Islet of Langerhans (tissue), 1 donor: ENCODE results near the gene CAPN9.
"Not testable (repeated sequence)": the region's sequence is repeated elsewhere in the genome, so short reads cannot be mapped to it uniquely, and the experiment has no call there.

Experiments used
- FAIRE-seq: peaks from one replicate; lab custom pipeline; 2011; peaks lifted over from hg19 to GRCh38; lab: Jason Lieb, UNC

CAPN9 gene

DNA sequence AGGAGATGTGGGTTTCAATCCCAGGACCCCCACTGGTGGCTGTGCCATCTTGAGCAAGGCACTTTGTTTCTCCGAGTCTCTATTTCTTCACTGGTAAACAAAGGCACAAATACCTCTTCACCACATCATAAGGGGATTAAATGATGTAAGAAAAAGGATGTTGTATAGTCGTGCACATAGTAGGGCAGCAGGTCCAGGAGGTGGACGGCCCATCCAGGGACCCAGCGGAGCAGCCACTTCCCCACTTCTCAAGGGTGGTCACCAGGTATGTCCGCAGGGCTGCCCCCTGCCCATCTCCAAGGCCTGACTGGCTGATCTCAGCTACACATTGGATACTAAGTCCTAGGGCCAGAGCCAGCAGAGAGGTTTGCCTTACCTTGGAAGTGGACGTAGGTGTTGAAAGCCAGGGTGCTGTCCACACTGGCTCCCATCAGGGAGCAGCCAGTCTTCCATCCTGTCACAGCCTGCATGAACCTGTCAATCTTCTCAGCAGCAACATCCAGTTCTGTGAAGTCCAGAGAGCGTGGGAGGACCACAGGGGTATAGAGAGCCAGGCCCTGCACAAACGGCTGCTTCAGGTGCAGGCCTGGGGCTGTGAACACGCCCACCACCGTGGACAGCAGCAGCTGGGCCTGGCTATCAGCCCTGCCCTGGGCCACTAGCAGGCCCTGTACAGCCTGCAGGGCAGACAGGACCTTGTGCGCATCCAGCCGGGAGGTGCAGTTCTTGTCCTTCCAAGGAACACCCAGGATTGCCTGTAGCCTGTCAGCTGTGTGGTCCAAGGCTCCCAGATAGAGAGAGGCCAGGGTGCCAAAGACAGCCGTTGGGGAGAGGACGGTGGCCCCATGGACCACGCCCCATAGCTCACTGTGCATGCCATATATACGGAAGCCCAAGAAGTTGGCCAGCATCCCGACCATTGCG, 37.3 kb upstream of the CAPN9 start:
- no peak for FAIRE-seq

DNA sequence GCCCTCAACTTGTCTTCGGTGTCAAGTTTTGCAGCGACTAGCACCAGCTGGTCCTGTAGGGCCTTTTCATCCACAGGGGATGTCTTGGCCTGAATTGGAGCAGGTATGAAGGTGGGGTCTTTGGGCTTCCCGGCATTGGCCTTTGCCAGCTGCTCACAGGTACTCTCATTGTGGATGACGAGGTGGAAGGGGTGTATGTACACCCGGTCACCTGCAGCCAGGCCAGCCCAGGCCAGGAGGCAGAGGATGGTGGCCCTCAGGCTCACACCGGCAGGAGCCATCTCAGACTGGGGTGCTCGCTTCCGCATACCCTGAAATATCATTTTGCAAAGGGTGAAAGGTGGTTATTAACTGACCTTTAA, 36.7 kb upstream of the CAPN9 start:
- no peak for FAIRE-seq

DNA sequence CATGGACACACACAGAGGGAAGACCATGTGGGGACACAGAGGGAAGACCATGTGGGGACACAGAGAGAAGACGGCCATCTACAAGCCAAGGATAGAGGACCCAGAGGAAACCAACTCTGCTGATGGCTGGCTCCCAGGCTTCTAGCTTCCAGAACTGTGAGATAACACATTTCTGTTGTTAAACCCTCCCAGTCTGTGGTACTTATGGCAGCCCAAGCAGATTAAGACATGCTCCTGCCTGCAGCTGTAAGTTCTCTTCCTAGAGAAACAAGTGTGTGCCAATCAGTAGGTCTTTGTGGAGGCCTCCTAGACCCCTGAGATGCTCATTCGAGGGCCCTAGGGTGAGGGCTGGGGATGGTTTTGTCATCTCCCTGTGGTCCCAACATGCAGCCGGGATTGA, 35.9 kb upstream of the CAPN9 start:
- FAIRE-seq, result no peak

DNA sequence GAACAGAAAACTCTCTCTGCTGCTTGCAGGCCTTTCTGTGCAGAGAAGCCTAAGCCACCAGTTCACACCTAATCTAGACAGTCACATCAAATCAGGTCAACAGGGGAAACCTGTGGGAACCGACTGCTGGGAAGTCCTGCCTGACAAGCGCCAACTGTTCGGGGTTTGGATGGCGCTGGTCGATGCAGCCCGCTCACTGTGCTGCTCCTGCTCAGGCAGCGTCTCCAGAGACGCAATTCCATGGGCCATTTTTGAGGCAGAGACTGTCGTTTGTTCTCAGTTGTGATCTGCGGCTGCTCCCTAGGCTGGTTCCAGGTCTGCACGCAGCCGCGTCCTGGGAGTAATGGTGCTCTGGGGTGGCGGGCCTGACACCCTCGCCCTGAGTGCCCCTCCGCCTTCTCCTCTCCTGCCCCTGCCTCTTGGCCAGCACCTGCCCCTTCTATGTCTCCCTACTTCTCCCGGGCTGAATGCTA, 34.7 kb upstream of the CAPN9 start:
- no peak for FAIRE-seq

DNA sequence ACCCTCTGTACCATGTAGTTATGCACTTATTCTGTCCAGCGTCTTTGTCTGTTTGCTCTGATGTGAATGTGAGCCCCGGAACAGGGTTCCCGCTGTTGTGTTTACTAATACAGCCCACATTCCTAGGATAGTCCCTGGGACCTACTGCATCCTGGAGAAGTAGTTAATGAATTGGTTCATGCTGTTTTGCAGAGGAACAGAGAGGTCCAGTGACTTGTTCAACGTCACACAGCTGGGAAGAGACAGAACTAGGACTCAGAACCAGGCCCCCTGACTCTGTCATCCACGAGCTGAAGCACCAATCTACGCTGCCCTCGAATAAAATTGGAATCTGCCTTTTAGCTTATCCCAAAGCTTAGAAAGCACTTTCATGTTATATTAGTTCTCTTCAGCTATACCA, 34.0 kb upstream of the CAPN9 start:
- no peak for FAIRE-seq

DNA sequence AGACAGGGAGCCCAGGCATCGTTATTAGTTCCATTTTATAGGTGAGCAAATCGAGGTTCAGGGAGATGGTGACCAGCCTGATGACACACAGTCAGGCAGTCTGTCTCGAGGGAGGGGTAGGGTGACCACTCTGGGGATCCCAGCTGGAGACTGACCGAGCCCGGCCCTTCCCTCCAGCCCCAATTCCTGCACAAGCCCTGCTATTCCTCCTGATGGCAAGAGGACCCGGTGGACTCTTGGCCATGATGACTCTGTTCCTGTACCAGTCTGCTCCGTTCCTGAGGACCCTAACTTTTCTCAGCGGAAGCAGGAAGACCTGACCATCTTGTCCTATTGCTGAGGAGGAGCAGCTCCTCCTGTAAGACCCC, 33.7 kb upstream of the CAPN9 start:
- FAIRE-seq, result no peak

DNA sequence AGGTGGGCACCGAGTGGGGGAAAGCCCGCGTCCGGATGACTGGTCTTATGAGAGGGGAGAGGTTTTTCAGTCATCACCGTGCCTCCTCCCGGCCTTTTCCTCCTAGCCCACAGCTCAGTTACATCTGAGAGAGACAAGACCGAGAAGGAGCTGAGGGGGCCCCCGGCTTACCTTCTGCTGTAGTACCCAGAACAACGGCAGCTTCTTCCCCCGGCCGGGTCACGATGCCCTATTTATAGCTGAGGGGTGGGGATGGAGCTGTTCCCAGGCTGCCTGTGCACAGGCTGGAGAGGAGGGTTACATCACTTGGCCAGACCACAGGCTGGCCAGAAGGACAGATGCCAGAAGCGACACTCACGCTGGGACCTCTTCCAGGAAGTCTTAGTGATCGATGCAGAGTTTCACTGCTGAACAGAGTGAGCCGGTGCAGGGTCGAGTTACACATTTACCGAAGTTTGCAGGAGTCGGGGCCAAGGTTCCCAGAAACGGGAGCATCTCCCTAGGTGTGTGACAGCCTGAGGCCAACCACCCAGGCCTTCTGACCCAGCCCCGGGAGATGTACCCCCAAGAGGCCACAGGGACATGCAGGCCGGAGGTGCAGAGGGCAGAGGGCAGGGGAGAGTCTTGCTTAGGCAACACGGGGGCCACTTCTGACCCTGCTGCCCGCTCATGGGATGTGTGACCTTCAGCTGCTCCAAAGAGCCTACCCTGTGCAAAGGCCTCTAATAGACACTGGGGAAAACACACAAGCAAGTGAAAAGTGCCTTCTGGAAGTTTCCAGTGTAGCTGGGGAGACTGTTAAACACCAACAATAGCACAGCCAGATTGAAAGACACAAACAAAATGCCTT, 33.0 kb upstream of the CAPN9 start, which contains the start of gene AGT:
AGT (minus strand) TSS at position 208 of the 850 bp plus-strand sequence. CDS start 3,299 bp downstream, outside the sequence.
- no peak for FAIRE-seq

DNA sequence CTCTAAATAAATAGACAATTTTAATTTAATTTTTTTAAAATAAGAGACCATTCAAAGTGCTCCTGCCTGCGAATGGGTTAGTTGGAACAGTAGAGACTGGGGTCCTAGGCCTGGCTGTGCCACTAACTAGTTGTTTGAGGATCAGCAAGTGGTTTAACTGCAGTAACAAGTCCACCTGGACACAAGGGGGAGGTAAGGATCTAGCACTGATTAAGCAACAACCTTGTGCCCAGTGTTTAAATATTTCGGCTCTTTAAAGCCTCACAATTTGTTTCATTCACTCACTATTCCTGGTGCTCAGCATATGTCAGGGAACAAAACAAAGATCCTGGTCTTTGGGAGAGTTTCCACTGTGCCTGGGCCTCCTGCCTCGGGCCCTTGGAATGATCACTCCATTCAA, 31.7 kb upstream of the CAPN9 start:
- FAIRE-seq, result no peak

DNA sequence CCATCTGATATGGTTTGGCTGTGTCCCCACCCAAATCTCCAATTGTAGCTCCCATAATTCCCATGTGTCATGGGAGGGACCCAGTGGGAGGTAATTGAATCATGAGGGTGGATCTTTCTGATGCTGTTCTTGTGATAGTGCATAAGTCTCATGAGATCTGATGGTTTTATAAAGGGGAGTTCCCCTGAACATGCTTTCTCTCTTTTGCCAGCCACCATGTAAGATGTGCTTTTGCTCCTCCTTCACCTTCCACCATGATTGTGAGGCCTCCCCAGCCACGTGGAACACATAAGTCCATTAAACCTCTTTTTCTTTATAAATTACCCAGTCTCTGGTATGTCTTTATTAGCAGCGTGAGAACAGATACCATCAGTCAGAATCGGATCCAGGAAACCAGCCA, 30.7 kb upstream of the CAPN9 start:
- not testable (repeated sequence) for FAIRE-seq

DNA sequence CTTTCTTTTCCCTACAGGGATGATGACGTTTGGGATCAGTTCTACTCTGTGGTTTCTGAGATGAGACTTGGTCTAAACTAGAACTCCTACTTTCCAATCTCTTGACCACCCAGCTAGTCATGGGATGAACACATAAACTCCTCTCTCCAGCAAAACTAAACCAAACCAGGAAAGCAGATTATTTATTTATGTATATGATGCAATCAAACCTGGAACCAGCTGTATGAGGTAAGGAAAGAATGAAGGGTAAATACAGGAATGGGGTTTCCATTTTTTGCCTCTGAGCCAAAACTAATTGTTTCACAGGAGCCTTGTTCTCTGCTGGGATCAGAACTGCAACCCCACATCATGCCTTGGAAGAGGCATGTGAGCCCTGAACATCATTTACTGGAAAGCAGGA, 29.9 kb upstream of the CAPN9 start:
- FAIRE-seq, result no peak

DNA sequence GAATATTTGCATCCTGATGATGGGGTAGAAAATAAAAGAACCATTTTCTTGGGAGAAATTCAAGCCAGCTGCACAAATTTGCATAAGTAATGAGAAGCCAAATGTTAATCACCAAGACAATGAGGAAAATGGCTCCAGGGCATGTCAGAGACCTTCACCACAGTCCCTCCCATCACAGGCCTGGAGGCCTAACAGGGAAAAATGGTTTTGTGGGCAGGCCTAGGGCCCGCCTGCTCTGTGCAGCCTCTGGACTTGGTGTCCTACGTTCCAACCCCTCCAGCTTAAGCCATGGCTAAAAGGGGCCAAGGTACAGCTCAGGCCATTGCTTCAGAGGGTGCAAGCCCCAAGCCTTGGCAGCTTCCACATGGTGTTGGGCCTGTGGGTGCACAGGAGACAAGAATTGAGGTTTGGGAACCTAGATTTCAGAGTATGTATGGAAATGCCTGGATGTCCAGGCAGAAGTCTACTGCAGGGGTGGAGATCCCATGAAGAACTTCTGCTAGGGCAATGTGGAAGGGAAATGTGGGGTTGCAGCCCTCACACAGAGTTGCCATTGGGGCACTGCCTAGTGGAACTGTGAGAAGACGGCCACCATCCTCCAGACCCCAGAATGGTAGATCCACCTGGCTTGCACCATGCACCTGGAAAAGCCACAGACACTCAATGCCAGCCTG, 25.2 kb upstream of the CAPN9 start:
- not testable (repeated sequence) for FAIRE-seq

DNA sequence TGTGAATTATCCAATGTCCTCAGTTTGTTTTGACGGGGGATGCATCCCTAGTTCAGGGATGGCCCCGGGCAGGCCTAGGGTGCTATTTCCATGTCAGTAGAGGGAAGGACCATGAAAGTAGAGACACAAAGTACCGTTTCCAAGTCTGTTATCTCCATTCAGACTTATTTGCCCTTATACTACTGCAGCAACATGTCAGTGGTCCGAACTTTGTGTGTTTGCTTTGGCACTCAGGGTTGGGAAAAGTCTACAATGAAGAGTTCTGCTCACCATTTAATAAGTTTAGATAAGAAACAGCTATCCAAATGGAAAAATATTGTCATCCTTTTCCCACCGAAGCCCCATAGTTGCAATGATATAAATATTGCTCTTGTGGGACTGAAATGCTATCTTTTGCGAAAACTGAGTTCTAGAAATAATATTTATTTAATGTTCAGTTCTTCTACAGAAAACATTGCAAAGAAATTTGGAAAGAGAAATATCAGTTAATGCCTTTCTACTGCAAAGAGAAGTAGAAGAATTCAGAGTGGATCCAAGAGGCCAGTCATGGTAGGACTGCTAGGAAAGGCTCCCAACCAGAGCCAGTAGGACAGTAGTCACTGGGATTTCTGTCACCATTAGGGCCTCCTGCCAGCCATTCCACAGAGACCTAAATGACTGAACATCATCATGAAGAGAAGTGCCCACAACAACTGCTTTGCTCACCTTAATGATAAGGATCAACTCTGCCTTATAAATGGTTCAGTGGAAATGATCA, 21.8 kb upstream of the CAPN9 start:
- FAIRE-seq, result no peak

DNA sequence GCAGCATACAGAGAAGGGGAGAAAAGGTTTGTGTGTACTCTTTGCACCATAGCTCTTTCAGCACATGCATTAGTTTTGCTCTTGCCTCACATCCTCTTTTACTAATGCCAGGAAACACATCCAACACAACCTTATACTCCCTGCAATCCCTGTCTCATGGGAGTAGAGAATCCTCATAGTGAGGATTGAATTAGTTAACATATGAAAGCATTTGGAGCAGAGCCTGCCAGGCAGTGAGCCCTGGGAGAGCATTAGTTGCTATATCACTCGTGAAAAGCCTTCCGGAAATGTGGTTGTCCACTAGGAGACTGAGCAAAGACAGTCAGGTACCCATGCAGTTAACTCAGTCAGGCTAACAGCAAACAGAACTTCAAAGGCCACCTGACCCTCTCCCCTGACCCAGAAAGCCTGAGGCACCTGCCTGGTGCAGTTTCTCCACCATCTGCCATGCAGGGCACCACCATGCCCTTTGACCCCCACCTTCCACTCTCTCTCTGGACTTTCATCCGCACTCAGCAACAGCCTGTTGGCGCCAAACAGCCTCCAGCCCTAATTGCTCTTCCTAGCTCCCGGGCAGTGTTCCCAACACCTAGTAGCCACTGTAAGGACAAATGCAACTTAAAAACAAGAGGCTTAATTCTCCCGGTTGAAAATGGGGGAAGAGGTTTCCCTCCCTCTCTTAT, 18.3 kb upstream of the CAPN9 start:
- peak; percentile 99 for FAIRE-seq

DNA sequence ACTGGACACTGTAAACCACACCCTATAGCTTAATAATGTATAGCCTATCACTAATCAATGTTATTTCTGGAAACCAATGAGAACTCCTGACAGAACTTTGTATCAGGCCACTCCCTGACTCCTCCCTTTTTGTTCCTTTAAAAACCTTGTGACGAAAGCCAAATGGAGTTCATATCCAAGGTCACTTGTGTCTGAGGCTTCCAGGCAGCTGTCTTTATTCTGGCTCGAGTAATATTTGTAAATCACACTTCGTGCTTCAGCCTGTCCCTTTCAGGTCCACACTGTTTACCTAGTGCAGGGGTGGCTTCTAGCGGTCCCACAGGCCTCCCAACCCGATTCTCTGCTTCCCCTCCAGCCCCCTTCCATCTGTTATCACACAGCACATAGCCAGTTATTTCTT, 16.2 kb upstream of the CAPN9 start:
- peak; percentile 53 for FAIRE-seq

DNA sequence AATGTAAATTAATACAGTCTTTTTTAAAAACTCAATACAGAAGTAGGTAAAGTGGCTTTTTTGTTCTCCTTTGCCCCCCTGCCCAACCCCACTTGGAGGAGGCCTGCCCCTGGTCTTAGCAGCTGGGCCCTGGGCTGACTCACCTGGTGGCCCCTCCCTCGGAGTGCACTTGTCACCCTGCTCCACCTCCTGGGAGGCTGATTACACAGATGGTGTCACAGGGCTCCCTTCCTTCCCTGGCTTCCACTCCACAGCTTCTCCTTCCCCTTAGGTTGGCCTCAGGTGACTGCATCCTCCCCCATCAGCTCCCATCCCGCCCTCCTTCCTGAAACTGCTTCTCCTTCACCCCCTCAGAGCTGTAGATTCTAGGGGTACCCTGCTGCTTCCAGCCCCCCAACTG, 11.7 kb upstream of the CAPN9 start:
- no peak for FAIRE-seq

DNA sequence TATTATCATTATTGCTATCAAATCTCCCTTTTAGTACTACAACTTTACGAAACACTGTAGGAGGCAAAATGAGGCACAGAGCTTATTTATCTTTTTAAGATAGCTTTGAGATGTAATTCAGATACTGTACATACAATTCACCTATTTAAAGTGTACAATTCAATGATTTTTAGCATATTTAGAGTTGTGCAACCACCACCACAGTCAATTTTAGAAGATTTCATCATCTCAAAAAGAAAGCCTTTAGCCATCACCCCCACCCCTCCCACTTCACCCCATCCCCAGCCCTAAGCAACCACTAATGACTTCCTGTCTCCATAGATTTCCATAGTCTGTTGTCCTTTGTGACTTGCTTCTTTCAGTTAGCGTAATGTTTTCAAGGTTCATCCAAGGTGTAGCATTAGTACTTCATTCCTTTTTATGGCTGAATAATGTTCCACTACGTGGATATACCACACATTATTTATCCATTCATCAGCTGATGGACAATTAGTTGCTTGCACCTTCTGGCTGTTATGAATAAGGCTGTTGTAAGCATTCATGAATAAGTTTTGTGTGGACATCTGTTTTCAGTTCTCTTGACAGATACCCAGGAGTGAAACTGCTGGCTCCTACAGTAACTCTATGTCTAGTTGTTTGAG, 9.4 kb upstream of the CAPN9 start:
- no peak for FAIRE-seq

DNA sequence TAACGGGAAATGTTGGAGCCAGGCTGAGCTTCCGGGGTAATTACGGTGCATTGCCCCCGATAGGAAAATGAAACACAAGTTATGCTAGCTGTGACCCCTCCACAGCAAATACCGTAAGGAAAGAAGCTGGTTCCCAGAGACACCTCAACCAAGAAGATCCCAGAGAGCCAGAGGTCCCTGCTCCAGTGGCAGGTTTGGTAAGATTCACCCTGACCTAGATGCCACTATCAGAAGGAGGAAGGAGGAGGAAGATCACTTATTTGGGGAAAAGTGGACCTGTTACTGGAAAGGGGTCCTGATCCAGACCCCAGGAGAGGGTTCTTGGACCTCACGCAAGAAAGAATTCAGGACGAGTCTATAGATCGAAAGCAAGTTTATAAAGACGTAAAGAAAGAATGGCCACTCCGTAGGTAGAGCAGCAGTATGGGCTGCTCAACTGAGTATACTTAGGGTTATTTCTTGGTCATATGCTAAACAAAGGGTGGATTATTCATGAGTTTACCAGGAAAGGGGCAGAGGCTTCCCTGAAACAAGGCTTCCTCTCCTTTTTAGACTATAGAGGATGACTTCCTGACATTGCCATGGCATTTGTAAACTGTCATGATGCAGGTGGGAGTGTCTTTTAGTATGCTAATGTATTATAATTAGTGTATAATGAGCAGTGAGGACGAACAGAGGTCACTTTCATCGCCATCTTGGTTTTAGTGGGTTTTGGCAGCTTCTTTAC, 7.5 kb upstream of the CAPN9 start:
- FAIRE-seq, result no peak

DNA sequence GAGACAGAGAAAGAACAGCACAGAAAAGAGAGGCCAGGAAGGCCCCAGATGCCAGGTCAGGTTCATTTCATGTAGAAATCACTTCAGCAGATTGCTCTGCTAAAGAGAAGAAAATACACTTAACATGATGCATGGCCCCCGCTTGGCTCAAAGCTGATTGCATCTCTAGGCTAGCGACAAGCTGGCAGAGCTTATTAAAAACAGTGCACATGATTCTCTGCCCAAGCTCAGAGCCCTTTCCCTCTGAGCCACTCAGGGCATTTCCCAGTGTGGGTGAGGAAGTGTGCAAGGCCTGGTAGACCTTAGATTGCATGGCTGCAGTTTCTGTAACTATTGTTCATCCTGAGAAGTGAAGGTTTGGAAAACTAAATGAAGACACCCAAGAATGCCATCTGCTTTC, 3.3 kb upstream of the CAPN9 start:
- FAIRE-seq, result no peak

DNA sequence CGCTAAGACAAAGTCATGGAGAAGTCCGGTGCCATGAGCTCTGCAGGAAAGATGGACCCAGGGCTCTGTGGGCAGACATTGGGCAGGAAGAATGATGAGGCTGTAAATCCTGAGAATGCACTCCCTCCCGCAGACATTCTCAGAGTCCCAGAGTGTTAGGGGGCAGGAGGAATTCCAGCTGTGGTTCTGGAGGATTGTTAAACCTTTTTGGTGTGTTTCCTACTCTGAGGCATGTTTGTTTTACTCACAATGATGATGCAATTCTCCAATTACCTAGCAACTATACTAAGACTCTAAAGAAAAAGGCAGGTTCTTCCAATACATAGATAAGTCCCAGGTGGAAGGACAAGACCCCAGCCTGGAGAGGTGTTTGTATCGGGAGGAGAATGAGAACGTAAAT, 2.8 kb upstream of the CAPN9 start:
- FAIRE-seq, result no peak

DNA sequence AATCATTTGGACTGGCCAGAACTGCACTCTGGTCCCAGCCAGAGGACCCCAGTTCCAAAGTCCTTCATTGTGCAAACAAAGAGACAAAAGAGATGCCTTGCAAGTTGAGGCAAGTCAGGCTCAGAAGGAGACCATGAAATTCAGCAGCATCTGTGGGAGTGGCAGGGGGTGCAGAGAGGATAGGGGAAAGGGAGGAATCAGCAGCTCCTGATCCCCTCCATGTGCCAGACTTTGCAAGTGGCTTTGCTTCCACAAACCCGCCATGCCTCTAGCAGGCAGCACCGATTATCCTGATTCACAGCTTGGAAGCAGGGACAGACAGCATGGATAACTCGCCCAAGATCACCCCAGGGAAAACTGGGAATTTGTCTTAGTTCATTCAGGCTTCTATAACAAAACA, 2.1 kb upstream of the CAPN9 start:
- no peak for FAIRE-seq
